Right hindlimb (tissue), 1 donor: ENCODE measurements around the gene DNPH1.

Experiments used
- DNase-seq: peaks from one replicate; pipeline ENCODE4 v3.0.0-alpha.2; 2018

DNPH1 gene

GRCh38 chr6:43263314-43264178, 34.3 kb upstream of the DNPH1 start:
- DNase-seq = peak; percentile 77

- DNase-seq = no peak
Measured at GRCh38 chr6:43262780-43263313, 33.6 kb upstream of the DNPH1 start.

- DNase-seq = no peak
Measured at GRCh38 chr6:43262000-43262779, 32.9 kb upstream of the DNPH1 start.

- DNase-seq = no peak
Measured at GRCh38 chr6:43261198-43261597, 31.9 kb upstream of the DNPH1 start.

- no peak for DNase-seq
Measured at GRCh38 chr6:43260791-43261190, 31.5 kb upstream of the DNPH1 start.

- no peak for DNase-seq
Measured at GRCh38 chr6:43258807-43259686, 29.8 kb upstream of the DNPH1 start.

GRCh38 chr6:43258180-43258579, 28.9 kb upstream of the DNPH1 start:
- no peak for DNase-seq

- no peak for DNase-seq
Measured at GRCh38 chr6:43257367-43258145, 28.3 kb upstream of the DNPH1 start.

- DNase-seq = no peak
Measured at GRCh38 chr6:43256670-43257366, 27.5 kb upstream of the DNPH1 start.

GRCh38 chr6:43255408-43256054, 26.2 kb upstream of the DNPH1 start:
- no peak for DNase-seq

- DNase-seq = no peak
Measured at GRCh38 chr6:43254846-43255245, 25.6 kb upstream of the DNPH1 start.

- DNase-seq = no peak
Measured at GRCh38 chr6:43254138-43254817, 25.0 kb upstream of the DNPH1 start.

- DNase-seq = no peak
Measured at GRCh38 chr6:43253401-43253800, 24.1 kb upstream of the DNPH1 start.

- DNase-seq = no peak
Measured at GRCh38 chr6:43250992-43251373, 21.7 kb upstream of the DNPH1 start.

GRCh38 chr6:43248791-43249190, 19.5 kb upstream of the DNPH1 start:
- DNase-seq = no peak

GRCh38 chr6:43248101-43248500, 18.8 kb upstream of the DNPH1 start:
- no peak for DNase-seq

GRCh38 chr6:43247114-43247999, 18.1 kb upstream of the DNPH1 start:
- DNase-seq = peak; percentile 77

- DNase-seq = no peak
Measured at GRCh38 chr6:43246301-43247113, 17.2 kb upstream of the DNPH1 start.
